ENCODE data around the gene CD247.

Gene CD247

DNA sequence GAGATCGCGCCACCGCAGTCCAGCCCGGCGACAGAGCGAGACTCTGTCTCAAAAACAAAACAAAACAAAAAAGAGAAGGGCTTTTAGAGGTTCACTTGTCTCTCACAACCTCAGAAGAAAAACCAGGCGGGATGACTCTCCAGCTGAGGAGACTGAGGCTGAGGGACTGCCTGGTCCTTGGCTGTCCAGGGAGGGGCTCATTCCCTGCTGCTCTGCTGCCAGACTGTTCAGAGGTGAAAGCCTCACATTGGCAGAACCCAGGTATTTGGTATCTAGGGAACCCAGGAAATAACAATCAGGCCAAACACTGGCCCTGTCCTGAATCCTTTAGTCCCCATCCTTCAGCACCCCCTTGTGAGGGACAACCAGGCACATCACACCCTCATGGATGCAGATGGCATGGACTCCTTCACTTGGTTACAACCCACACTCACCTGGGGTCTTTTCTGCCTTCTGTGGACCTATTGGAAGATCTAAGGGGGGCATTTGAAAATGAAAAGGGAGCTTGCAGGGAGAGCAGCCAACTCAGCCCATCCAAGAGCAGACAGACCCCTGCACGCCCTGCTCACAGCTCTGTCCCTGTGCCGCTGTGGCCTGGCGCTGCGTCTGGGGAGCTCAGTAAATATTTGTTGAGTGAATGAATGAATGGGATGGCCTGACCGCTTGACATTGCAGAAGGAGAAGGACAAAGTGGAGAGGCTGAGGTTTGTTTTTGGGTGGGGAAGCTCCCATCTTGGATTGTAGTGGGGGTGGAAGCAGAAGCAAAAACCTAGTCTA is 33.4 kb downstream of the CD247 start:
- H3K27me3 ChIP-seq (ENCODE audit: control insufficient read depth in 1 of 2, insufficient read depth in 2 of 2, low read length in 2 of 2), result no peaks in the 10 kb centered on the region
- no peak overlapping the region for H3K4me3 ChIP-seq (ENCODE audit: low read length in 2 of 2)
- H3K9ac ChIP-seq (ENCODE audit: low read length in 2 of 2), result no peak overlapping the region
- H3K4me1 ChIP-seq (ENCODE audit: control insufficient read depth, insufficient read depth, low read length), result no peaks in the 10 kb centered on the region
- H3K9me3 ChIP-seq (ENCODE audit: control insufficient read depth in 2 of 2, low read length in 2 of 2), result no peaks in the 10 kb centered on the region
- no peaks in the 10 kb centered on the region for H3K36me3 ChIP-seq (ENCODE audit: control insufficient read depth in 2 of 2, insufficient read depth in 2 of 2, low read length in 2 of 2)
- H3K27ac ChIP-seq (ENCODE audit: low read length), result no peak overlapping the region

- Histone ChIP-seq H3K9me3 (ENCODE audit: control insufficient read depth in 2 of 2, low read length in 2 of 2) (no peaks in the 10 kb centered on the region), H3K9ac (ENCODE audit: low read length in 2 of 2) (no peak overlapping the region), H3K27ac (ENCODE audit: low read length) (no peak overlapping the region), H3K4me3 (ENCODE audit: low read length in 2 of 2) (no peak overlapping the region), H3K27me3 (ENCODE audit: control insufficient read depth in 1 of 2, insufficient read depth in 2 of 2, low read length in 2 of 2) (no peaks in the 10 kb centered on the region), H3K4me1 (ENCODE audit: control insufficient read depth, insufficient read depth, low read length) (no peaks in the 10 kb centered on the region), H3K36me3 (ENCODE audit: control insufficient read depth in 2 of 2, insufficient read depth in 2 of 2, low read length in 2 of 2) (no peaks in the 10 kb centered on the region)
Observed at GRCh38 chr1:167483790-167484189, 34.5 kb downstream of the CD247 start.

GRCh38 chr1:167482184-167482583 is 36.1 kb downstream of the CD247 start:
- Histone ChIP-seq H3K9ac (ENCODE audit: low read length in 2 of 2) (no peak overlapping the region), H3K9me3 (ENCODE audit: control insufficient read depth in 2 of 2, low read length in 2 of 2) (no peaks in the 10 kb centered on the region), H3K27ac (ENCODE audit: low read length) (no peak overlapping the region), H3K4me1 (ENCODE audit: control insufficient read depth, insufficient read depth, low read length) (no peaks in the 10 kb centered on the region), H3K27me3 (ENCODE audit: control insufficient read depth in 1 of 2, insufficient read depth in 2 of 2, low read length in 2 of 2) (no peaks in the 10 kb centered on the region), H3K4me3 (ENCODE audit: low read length in 2 of 2) (no peak overlapping the region), H3K36me3 (ENCODE audit: control insufficient read depth in 2 of 2, insufficient read depth in 2 of 2, low read length in 2 of 2) (no peaks in the 10 kb centered on the region)

GRCh38 chr1:167479331-167479979 is 38.9 kb downstream of the CD247 start:
- Histone ChIP-seq H3K4me1 (ENCODE audit: control insufficient read depth, insufficient read depth, low read length) (no peaks in the 10 kb centered on the region), H3K9ac (ENCODE audit: low read length in 2 of 2) (no peak overlapping the region), H3K9me3 (ENCODE audit: control insufficient read depth in 2 of 2, low read length in 2 of 2) (peaks cover 0 to 2% of the 10 kb centered on the region in 2 donors), H3K36me3 (ENCODE audit: control insufficient read depth in 2 of 2, insufficient read depth in 2 of 2, low read length in 2 of 2) (no peaks in the 10 kb centered on the region), H3K27me3 (ENCODE audit: control insufficient read depth in 1 of 2, insufficient read depth in 2 of 2, low read length in 2 of 2) (no peaks in the 10 kb centered on the region), H3K27ac (ENCODE audit: low read length) (no peak overlapping the region), H3K4me3 (ENCODE audit: low read length in 2 of 2) (no peak overlapping the region)

DNA sequence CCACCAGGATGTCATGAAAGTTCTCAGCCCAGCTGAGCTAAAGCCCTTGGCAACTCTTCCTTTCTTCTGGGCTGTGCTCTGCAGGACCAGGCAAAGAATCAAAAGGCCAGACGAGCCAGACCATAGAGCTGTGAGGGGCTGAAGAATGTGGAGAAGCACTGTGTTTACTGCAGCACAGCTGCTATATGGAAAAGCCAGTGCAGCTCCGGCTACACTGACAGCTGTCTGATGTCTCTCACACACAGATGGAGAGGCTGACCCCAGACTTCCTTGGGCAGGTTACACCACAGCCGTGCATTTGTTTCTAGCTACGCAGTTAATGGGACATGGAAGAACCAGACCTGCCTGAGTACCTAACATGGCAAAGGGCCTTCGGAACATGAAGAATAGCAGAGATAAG is 40.3 kb downstream of the CD247 start:
- no peak overlapping the region for H3K27ac ChIP-seq (ENCODE audit: low read length)
- H3K36me3 ChIP-seq (ENCODE audit: control insufficient read depth in 2 of 2, insufficient read depth in 2 of 2, low read length in 2 of 2), result no peaks in the 10 kb centered on the region
- no peak overlapping the region for H3K4me3 ChIP-seq (ENCODE audit: low read length in 2 of 2)
- peaks cover 0 to 2% of the 10 kb centered on the region in 2 donors for H3K9me3 ChIP-seq (ENCODE audit: control insufficient read depth in 2 of 2, low read length in 2 of 2)
- H3K9ac ChIP-seq (ENCODE audit: low read length in 2 of 2), result no peak overlapping the region
- H3K4me1 ChIP-seq (ENCODE audit: control insufficient read depth, insufficient read depth, low read length), result no peaks in the 10 kb centered on the region
- no peaks in the 10 kb centered on the region for H3K27me3 ChIP-seq (ENCODE audit: control insufficient read depth in 1 of 2, insufficient read depth in 2 of 2, low read length in 2 of 2)

DNA sequence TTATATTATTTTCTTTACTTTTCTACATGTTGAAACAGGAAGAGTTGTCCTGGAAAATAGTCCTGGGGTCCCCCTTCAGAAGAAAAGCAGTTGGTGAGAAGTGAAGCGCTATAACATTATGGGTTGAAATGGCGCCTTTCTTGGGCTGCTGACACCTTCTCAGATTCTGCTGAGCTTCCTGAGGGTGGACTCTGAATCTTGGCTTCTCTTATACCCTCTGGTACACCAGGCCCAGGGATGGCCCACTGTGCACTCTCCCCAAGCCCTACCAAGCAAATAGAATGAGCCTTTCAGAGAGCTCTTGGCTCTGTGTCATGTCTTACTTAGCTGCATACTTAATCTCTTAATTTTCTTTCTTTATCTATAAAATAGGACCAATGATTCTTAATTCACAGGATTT is 42.3 kb downstream of the CD247 start:
- Histone ChIP-seq H3K9ac (ENCODE audit: low read length in 2 of 2) (no peak overlapping the region), H3K27ac (ENCODE audit: low read length) (no peak overlapping the region), H3K4me1 (ENCODE audit: control insufficient read depth, insufficient read depth, low read length) (no peaks in the 10 kb centered on the region), H3K27me3 (ENCODE audit: control insufficient read depth in 1 of 2, insufficient read depth in 2 of 2, low read length in 2 of 2) (no peaks in the 10 kb centered on the region), H3K36me3 (ENCODE audit: control insufficient read depth in 2 of 2, insufficient read depth in 2 of 2, low read length in 2 of 2) (no peaks in the 10 kb centered on the region), H3K9me3 (ENCODE audit: control insufficient read depth in 2 of 2, low read length in 2 of 2) (peaks cover 0 to 2% of the 10 kb centered on the region in 2 donors), H3K4me3 (ENCODE audit: low read length in 2 of 2) (no peak overlapping the region)

GRCh38 chr1:167474191-167474641 is 44.1 kb downstream of the CD247 start:
- Histone ChIP-seq H3K9ac (ENCODE audit: low read length in 2 of 2) (no peak overlapping the region), H3K9me3 (ENCODE audit: control insufficient read depth in 2 of 2, low read length in 2 of 2) (peaks cover 0 to 2% of the 10 kb centered on the region in 2 donors), H3K27me3 (ENCODE audit: control insufficient read depth in 1 of 2, insufficient read depth in 2 of 2, low read length in 2 of 2) (no peaks in the 10 kb centered on the region), H3K4me3 (ENCODE audit: low read length in 2 of 2) (no peak overlapping the region), H3K4me1 (ENCODE audit: control insufficient read depth, insufficient read depth, low read length) (no peaks in the 10 kb centered on the region), H3K36me3 (ENCODE audit: control insufficient read depth in 2 of 2, insufficient read depth in 2 of 2, low read length in 2 of 2) (no peaks in the 10 kb centered on the region), H3K27ac (ENCODE audit: low read length) (no peak overlapping the region)

DNA sequence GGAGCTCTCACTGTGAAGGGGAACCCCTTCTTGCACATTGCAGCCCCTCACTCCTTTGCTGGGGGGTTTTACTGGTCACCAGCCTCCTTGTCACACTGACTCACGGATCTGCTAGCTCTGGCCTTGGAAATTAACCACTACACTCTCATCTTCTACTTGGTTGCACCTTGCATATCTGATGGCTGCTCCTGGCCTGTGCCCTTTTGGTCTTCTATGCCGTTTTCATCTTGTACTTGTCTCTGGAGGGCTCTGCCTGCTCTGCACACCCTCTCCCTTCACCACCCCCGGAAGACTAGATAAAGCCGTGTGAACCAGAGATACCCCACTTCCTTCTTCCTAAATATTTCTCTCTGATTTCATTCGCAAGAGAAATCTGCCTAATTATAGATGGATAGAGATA is 44.6 kb downstream of the CD247 start:
- Histone ChIP-seq H3K36me3 (ENCODE audit: control insufficient read depth in 2 of 2, insufficient read depth in 2 of 2, low read length in 2 of 2) (no peaks in the 10 kb centered on the region), H3K27ac (ENCODE audit: low read length) (no peak overlapping the region), H3K9me3 (ENCODE audit: control insufficient read depth in 2 of 2, low read length in 2 of 2) (peaks cover 0 to 2% of the 10 kb centered on the region in 2 donors), H3K9ac (ENCODE audit: low read length in 2 of 2) (no peak overlapping the region), H3K27me3 (ENCODE audit: control insufficient read depth in 1 of 2, insufficient read depth in 2 of 2, low read length in 2 of 2) (no peaks in the 10 kb centered on the region), H3K4me3 (ENCODE audit: low read length in 2 of 2) (no peak overlapping the region), H3K4me1 (ENCODE audit: control insufficient read depth, insufficient read depth, low read length) (no peaks in the 10 kb centered on the region)

- Histone ChIP-seq H3K27me3 (ENCODE audit: control insufficient read depth in 1 of 2, insufficient read depth in 2 of 2, low read length in 2 of 2) (no peaks in the 10 kb centered on the region), H3K4me1 (ENCODE audit: control insufficient read depth, insufficient read depth, low read length) (no peaks in the 10 kb centered on the region), H3K36me3 (ENCODE audit: control insufficient read depth in 2 of 2, insufficient read depth in 2 of 2, low read length in 2 of 2) (no peaks in the 10 kb centered on the region), H3K4me3 (ENCODE audit: low read length in 2 of 2) (no peak overlapping the region), H3K9me3 (ENCODE audit: control insufficient read depth in 2 of 2, low read length in 2 of 2) (peaks cover 0 to 2% of the 10 kb centered on the region in 2 donors), H3K9ac (ENCODE audit: low read length in 2 of 2) (no peak overlapping the region), H3K27ac (ENCODE audit: low read length) (no peak overlapping the region)
Observed at GRCh38 chr1:167472752-167473521, 45.4 kb downstream of the CD247 start.

DNA sequence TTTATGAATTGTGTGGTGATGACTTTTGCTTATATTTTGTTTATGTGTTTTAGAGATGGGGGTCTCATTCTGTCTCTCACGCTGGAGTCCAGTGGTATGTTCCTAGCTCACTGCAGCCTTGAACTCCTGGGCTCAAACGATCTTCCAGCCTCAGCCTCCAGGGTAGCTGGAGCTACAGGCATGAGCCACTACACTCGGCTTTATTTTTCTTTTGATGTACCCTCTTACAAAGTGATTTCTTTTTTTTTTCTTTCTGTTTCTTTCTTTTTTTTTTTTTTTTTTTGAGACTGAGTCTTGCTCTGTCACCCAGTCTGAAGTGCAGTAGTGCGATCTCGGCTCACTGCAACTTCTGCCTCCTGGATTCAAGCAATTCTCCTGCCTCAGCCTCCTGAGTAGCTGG is 46.8 kb downstream of the CD247 start:
- H3K4me3 ChIP-seq (ENCODE audit: low read length in 2 of 2), result no peak overlapping the region
- H3K36me3 ChIP-seq (ENCODE audit: control insufficient read depth in 2 of 2, insufficient read depth in 2 of 2, low read length in 2 of 2), result no peaks in the 10 kb centered on the region
- no peaks in the 10 kb centered on the region for H3K4me1 ChIP-seq (ENCODE audit: control insufficient read depth, insufficient read depth, low read length)
- H3K27ac ChIP-seq (ENCODE audit: low read length), result no peak overlapping the region
- H3K9ac ChIP-seq (ENCODE audit: low read length in 2 of 2), result no peak overlapping the region
- no peaks in the 10 kb centered on the region for H3K27me3 ChIP-seq (ENCODE audit: control insufficient read depth in 1 of 2, insufficient read depth in 2 of 2, low read length in 2 of 2)
- H3K9me3 ChIP-seq (ENCODE audit: control insufficient read depth in 2 of 2, low read length in 2 of 2), result peaks cover 0 to 2% of the 10 kb centered on the region in 2 donors

Data from stomach smooth muscle (tissue), 2 donors.